Spleen (tissue), 11 donors: Measurements from ENCODE around the gene PINLYP. TPM values are rescaled to one million over a fixed set of nuclear protein-coding genes. Genes with fewer than 3 reads are reported as not detected.

Source experiments
- DNase-seq: peaks from one replicate; pipeline ENCODE4 v3.0.0-alpha.2; 2020
- H3K27ac ChIP-seq, 8 donors: fragments of 200-600 bp; sonication (generic) in 7 of 8; 1 replicate in 4 of 8; 2 replicates in 4 of 8; pipeline versions ENCODE4 v1.5.0 to v1.8.0; 2016 to 2021; ENCODE audit warnings: inconsistent platforms in 4 of 8, mild to moderate bottlenecking in 4 of 8, moderate library complexity in 1 of 8
- H3K27me3 ChIP-seq, 7 donors: fragments of 200-600 bp; sonication (generic) in 6 of 7; replicated peaks in 1 of 7; 1 replicate in 4 of 7; 2 replicates in 3 of 7; pipeline versions ENCODE4 v1.5.0 to v1.8.0; 2016 to 2021; ENCODE audit warnings: inconsistent platforms in 3 of 7, mild to moderate bottlenecking in 1 of 7
- H3K36me3 ChIP-seq, 6 donors: fragments of 200-600 bp; sonication (generic) in 5 of 6; 1 replicate in 4 of 6; 2 replicates in 2 of 6; pipeline versions ENCODE4 v1.5.0 to v1.8.0; 2016 to 2021; ENCODE audit warnings: inconsistent platforms in 2 of 6
- H3K4me1 ChIP-seq, 6 donors: fragments of 200-600 bp; sonication (generic) in 5 of 6; 1 replicate in 3 of 6; 2 replicates in 3 of 6; pipeline versions ENCODE4 v1.5.0 to v1.8.0; 2016 to 2021; ENCODE audit warnings: inconsistent platforms in 3 of 6
- H3K4me3 ChIP-seq, 8 donors: fragments of 200-600 bp; sonication (generic) in 7 of 8; 1 replicate in 4 of 8; 2 replicates in 4 of 8; pipeline versions ENCODE4 v1.5.0 to v1.8.0; 2016 to 2021; ENCODE audit warnings: inconsistent platforms in 4 of 8, mild to moderate bottlenecking in 4 of 8, moderate library complexity in 2 of 8
- H3K9me3 ChIP-seq, 8 donors: fragments of 200-600 bp; sonication (generic) in 7 of 8; 1 replicate in 4 of 8; 2 replicates in 4 of 8; pipeline versions ENCODE4 v1.5.0 to v1.8.0; 2016 to 2021; ENCODE audit warnings: inconsistent platforms in 4 of 8
- CTCF ChIP-seq, 11 experiments: fragments of 200-600 bp in 7 of 11; fragments of 450-650 bp in 4 of 11; sonication (generic) in 4 of 11; IDR thresholded peaks in 8 of 11; conservative IDR thresholded peaks in 3 of 11; 1 replicate in 7 of 11; 2 replicates in 4 of 11; pipeline versions ENCODE4 v1.4.0 to v1.8.0; 2016 to 2021; ENCODE audit warnings: antibody characterized with exemption in 11 of 11, inconsistent platforms in 4 of 11, mild to moderate bottlenecking in 1 of 11
- POLR2A ChIP-seq, 3 donors: fragments of 450-650 bp; IDR thresholded peaks; one replicate each; pipeline ENCODE4 v1.5.1; 2017; ENCODE audit warnings: antibody characterized with exemption in 3 of 3, mild to moderate bottlenecking in 1 of 3
- POLR2AphosphoS5 ChIP-seq, 3 donors: sonication (generic); formaldehyde crosslinking; IDR thresholded peaks; one replicate each; pipeline ENCODE4 v1.5.1; 2017; ENCODE audit warnings: antibody characterized with exemption in 3 of 3
- WGBS, 5 donors: extraction: QIAGEN DNeasy Blood & Tissue Kit in 3 of 5; methylation state at CpG; one replicate each; pipeline versions ENCODE4 v1.1.5 to v1.1.7; 2013 to 2018; 5-methylcytosine and 5-hydroxymethylcytosine counted together
- intact Hi-C: fragments of 100-400 bp; cut with DNase I; formaldehyde crosslinking; loops from one replicate; pipeline ENCODE4 v1.15.0; 2023; ENCODE audit warnings: low total_unique reads
- polyA plus RNA-seq, 3 donors: library from polyadenylated mRNA; stranded (reverse); fragments of 200-250 nt; gene quantifications; one replicate each; pipeline ENCODE4 v1.2.1, GENCODE V29; 2013
- total RNA-seq, 7 donors: library from RNA; depleted of rRNA in 3 of 7; stranded (reverse); fragments of >200 nt in 3 of 7; fragmentation: NEBNext Ultra II Directional in 4 of 7; extraction: Animal tissue kit (Norgen Biotek cat#: 25700) in 4 of 7; gene quantifications; one replicate each; pipeline versions ENCODE4 v1.1.0 to v1.2.1, GENCODE V29; 2016 to 2021
- donor health status: healthy with polysubstance abuse.
- donor health status: DM: no; HTN: no; CAD: no; lungs with moderate emphysema.
- donor health status: DM: no; HTN: no; CAD: no.
- donor health status: Bipolar disorder and iron deficiency.
- donor health status: healthy.
- donor health status: DM: no; HTN: no; CAD: no.
- donor health status: DM: yes; HTN: yes; CAD: no.

The PINLYP gene
- total and polyA plus RNA-seq, 10 donors = 2.0 to 10.5 (median 5.1) TPM

- DNase-seq = no peak
- Histone ChIP-seq H3K9me3 (no peaks in the 10 kb centered on the region), H3K36me3 (peaks cover 0 to 7% (median 2%) of the 10 kb centered on the region in 6 donors), H3K4me3 (peak overlapping the region; percentile 56 to 93 (median 78)), H3K27me3 (no peaks in the 10 kb centered on the region), H3K27ac (peak overlapping the region; percentile 80 to 96 (median 94)), H3K4me1 (peaks cover 4 to 52% (median 18%) of the 10 kb centered on the region in 6 donors)
- intact Hi-C loops = no loop called here
- 0 to 2% (median 0%) methylated on average over 14 of the region's 14 CpGs for WGBS, 5 donors
- no peak for TF ChIP-seq POLR2AphosphoS5 (IDR thresholded peaks at IDR 0.05)
- TF ChIP-seq POLR2A (IDR thresholded peaks at IDR 0.05) = no peak
- no peak for TF ChIP-seq CTCF (IDR thresholded peaks at IDR 0.05 in 8 of 11, conservative IDR thresholded peaks at IDR 0.05 in 3 of 11)
Observed at GRCh38 chr19:43618921-43619261, 43.3 kb downstream of the PINLYP start.

- H3K27ac ChIP-seq = peak within 1 kb of the TSS; percentile 80 to 96 (median 94)
- WGBS, 5 donors = 0 to 1% (median 0%) methylated on average over 24 to 81 of the region's 81 CpGs
- TF ChIP-seq CTCF (IDR thresholded peaks at IDR 0.05 in 8 of 11, conservative IDR thresholded peaks at IDR 0.05 in 3 of 11) (peak in 2 of 11 experiments; percentile 6 to 9), POLR2AphosphoS5 (IDR thresholded peaks at IDR 0.05) (peak; percentile 92 to 95 (median 93)), POLR2A (IDR thresholded peaks at IDR 0.05) (peak; percentile 43 to 74 (median 44))
Observed at GRCh38 chr19:43619262-43620060, 43.9 kb downstream of the PINLYP start, which contains the start of gene ZNF428. ZNF428 (minus strand) TSS chr19:43619629; CDS start chr19:43614304, 5,325 bp downstream.

GRCh38 chr19:43620061-43621001, 44.7 kb downstream of the PINLYP start:
- H3K4me3 ChIP-seq = peak overlapping the region; percentile 56 to 93 (median 78)
- no peaks in the 10 kb centered on the region for H3K36me3 ChIP-seq
- H3K27me3 ChIP-seq = no peaks in the 10 kb centered on the region
- no peaks in the 10 kb centered on the region for H3K9me3 ChIP-seq
- WGBS, 5 donors = 42 to 60% (median 48%) methylated on average over 20 to 23 of the region's 23 CpGs
- peak overlapping the region; percentile 80 to 96 (median 94) for H3K27ac ChIP-seq
- H3K4me1 ChIP-seq = peaks cover 4 to 60% (median 25%) of the 10 kb centered on the region in 6 donors
- intact Hi-C loops = no loop called here
- no peak for DNase-seq
- TF ChIP-seq CTCF (IDR thresholded peaks at IDR 0.05 in 8 of 11, conservative IDR thresholded peaks at IDR 0.05 in 3 of 11) = no peak
- TF ChIP-seq POLR2AphosphoS5 (IDR thresholded peaks at IDR 0.05) = no peak
- no peak for TF ChIP-seq POLR2A (IDR thresholded peaks at IDR 0.05)

More at GRCh38 chr19:43619262-43620060, 43.9 kb downstream of the PINLYP start, which contains the start of gene ZNF428:
- H3K9me3 ChIP-seq = no peaks in the 10 kb centered on the region
- no peaks in the 10 kb centered on the region for H3K27me3 ChIP-seq
- peak within 1 kb of the TSS; percentile 56 to 93 (median 78) for H3K4me3 ChIP-seq
- intact Hi-C loops = no loop called here
- DNase-seq = peak; percentile 96
- H3K4me1 ChIP-seq = peaks cover 4 to 54% (median 18%) of the 10 kb centered on the region in 6 donors
- peaks cover 0 to 2% (median 0%) of the 10 kb centered on the region in 6 donors for H3K36me3 ChIP-seq
